Tibial nerve (tissue), 4 donors: ENCODE results near the gene SEL1L2. TPM values are rescaled to one million over a fixed set of nuclear protein-coding genes. Genes with fewer than 3 reads are reported as not detected.

ENCODE experiments used
- DNase-seq, 2 donors: peaks; one replicate each; pipeline ENCODE4 v3.0.0-alpha.2; 2019; ENCODE audit warnings: low spot score in 2 of 2
- H3K27ac ChIP-seq, 4 donors: fragments of 200-600 bp; sonication (generic) in 3 of 4; one replicate each; pipeline ENCODE4 v1.5.1; 2017 to 2019; ENCODE audit warnings: mild to moderate bottlenecking in 1 of 4
- H3K27me3 ChIP-seq, 2 donors: fragments of 200-600 bp; sonication (generic) in 1 of 2; one replicate each; pipeline versions ENCODE4 v1.5.1 to v1.6.0; 2017 to 2019
- H3K36me3 ChIP-seq, 3 donors: fragments of 200-600 bp; sonication (generic); one replicate each; pipeline ENCODE4 v1.5.1; 2018 to 2019
- H3K4me1 ChIP-seq, 4 donors: fragments of 200-600 bp; sonication (generic) in 3 of 4; one replicate each; pipeline ENCODE4 v1.5.1; 2017 to 2019
- H3K4me3 ChIP-seq, 4 donors: fragments of 200-600 bp; sonication (generic) in 3 of 4; one replicate each; pipeline ENCODE4 v1.5.1; 2017 to 2019; ENCODE audit warnings: mild to moderate bottlenecking in 1 of 4, moderate library complexity in 1 of 4
- H3K9me3 ChIP-seq, 4 donors: fragments of 200-600 bp; sonication (generic) in 3 of 4; one replicate each; pipeline ENCODE4 v1.5.1; 2017 to 2019
- CTCF ChIP-seq, 5 experiments: fragments of 200-600 bp in 3 of 5; fragments of 450-650 bp in 2 of 5; sonication (generic) in 3 of 5; IDR thresholded peaks; one replicate each; pipeline ENCODE4 v1.5.1; 2016 to 2019; ENCODE audit warnings: antibody characterized with exemption in 5 of 5, mild to moderate bottlenecking in 3 of 5, moderate library complexity in 2 of 5
- EP300 ChIP-seq, 2 donors: sonication (generic); formaldehyde crosslinking; IDR thresholded peaks; one replicate each; pipeline ENCODE4 v1.6.1; 2017; ENCODE audit warnings: antibody characterized with exemption in 2 of 2, mild to moderate bottlenecking in 1 of 2
- POLR2A ChIP-seq, 2 donors: fragments of 450-650 bp; IDR thresholded peaks; one replicate each; pipeline ENCODE4 v1.6.1; 2017; ENCODE audit warnings: antibody characterized with exemption in 2 of 2, mild to moderate bottlenecking in 2 of 2, moderate library complexity in 2 of 2
- whole genome bisulfite sequencing, 2 donors: methylation state at CpG; one replicate each; pipeline ENCODE4 v1.1.5; 2018; 5-methylcytosine and 5-hydroxymethylcytosine counted together
- total RNA-seq, 4 donors: library from RNA; depleted of rRNA; stranded (reverse); fragments of >200 nt; gene quantifications; one replicate each; pipeline ENCODE4 v1.1.0, GENCODE V29; 2016

Gene SEL1L2
- total RNA-seq, 4 donors from 2014 or later, result not detected

GRCh38 chr20:13844296-13844695 lies 146.1 kb downstream of the SEL1L2 start:
- DNase-seq, result no peak
- Histone ChIP-seq H3K36me3 (no peaks in the 10 kb centered on the region), H3K27me3 (no peaks in the 10 kb centered on the region), H3K27ac (no peak overlapping the region), H3K4me3 (no peak overlapping the region), H3K4me1 (peaks cover 0 to under 1% (median 0%) of the 10 kb centered on the region in 4 donors), H3K9me3 (no peaks in the 10 kb centered on the region)
- WGBS, 2 donors, result 66 to 84% methylated on average over 4 of the region's 4 CpGs
- TF ChIP-seq CTCF (IDR thresholded peaks at IDR 0.05) (no peak), POLR2A (IDR thresholded peaks at IDR 0.05) (no peak), EP300 (IDR thresholded peaks at IDR 0.05) (no peak)

- no peak overlapping the region for H3K4me3 ChIP-seq
- TF ChIP-seq POLR2A (IDR thresholded peaks at IDR 0.05) (no peak), CTCF (IDR thresholded peaks at IDR 0.05) (no peak), EP300 (IDR thresholded peaks at IDR 0.05) (no peak)
- no peak for DNase-seq
- H3K27me3 ChIP-seq, result no peaks in the 10 kb centered on the region
- 79 to 86% methylated on average over 3 of the region's 3 CpGs for WGBS, 2 donors
- H3K27ac ChIP-seq, result no peak overlapping the region
- no peaks in the 10 kb centered on the region for H3K9me3 ChIP-seq
- H3K36me3 ChIP-seq, result no peaks in the 10 kb centered on the region
- peaks cover 0 to 5% (median 0%) of the 10 kb centered on the region in 4 donors for H3K4me1 ChIP-seq
These were observed 149.2 kb downstream of the SEL1L2 start for GRCh38 chr20:13841206-13841605.

- no peak overlapping the region for H3K4me3 ChIP-seq
- no peak for DNase-seq
- H3K27ac ChIP-seq, result peak overlapping the region in 1 of 4 donors; percentile 6
- H3K27me3 ChIP-seq, result no peaks in the 10 kb centered on the region
- WGBS, 2 donors, result 58 to 82% methylated on average over 4 of the region's 4 CpGs
- peaks cover 0 to 5% (median 0%) of the 10 kb centered on the region in 4 donors for H3K4me1 ChIP-seq
- H3K9me3 ChIP-seq, result no peaks in the 10 kb centered on the region
- TF ChIP-seq EP300 (IDR thresholded peaks at IDR 0.05) (no peak), CTCF (IDR thresholded peaks at IDR 0.05) (no peak), POLR2A (IDR thresholded peaks at IDR 0.05) (no peak)
- H3K36me3 ChIP-seq, result no peaks in the 10 kb centered on the region
These were observed 150.3 kb downstream of the SEL1L2 start for GRCh38 chr20:13840093-13840465.

GRCh38 chr20:13839421-13840092 lies 150.9 kb downstream of the SEL1L2 start:
- Histone ChIP-seq H3K36me3 (no peaks in the 10 kb centered on the region), H3K27me3 (no peaks in the 10 kb centered on the region), H3K4me1 (peaks cover 0 to 5% (median 0%) of the 10 kb centered on the region in 4 donors), H3K27ac (peak overlapping the region in 2 of 4 donors; percentile 49 to 62), H3K4me3 (no peak overlapping the region), H3K9me3 (no peaks in the 10 kb centered on the region)
- peak in 1 of 2 donors; percentile 11 for DNase-seq
- TF ChIP-seq CTCF (IDR thresholded peaks at IDR 0.05) (no peak), EP300 (IDR thresholded peaks at IDR 0.05) (peak in 1 of 2 donors; percentile 14)
- WGBS, 2 donors, result 51 to 65% methylated on average over 4 of the region's 4 CpGs

GRCh38 chr20:13838664-13839063 lies 151.8 kb downstream of the SEL1L2 start:
- peaks cover 0 to 5% (median 0%) of the 10 kb centered on the region in 4 donors for H3K4me1 ChIP-seq
- DNase-seq, result no peak
- no peaks in the 10 kb centered on the region for H3K36me3 ChIP-seq
- no peak for TF ChIP-seq EP300 (IDR thresholded peaks at IDR 0.05)
- TF ChIP-seq POLR2A (IDR thresholded peaks at IDR 0.05), result no peak
- TF ChIP-seq CTCF (IDR thresholded peaks at IDR 0.05), result no peak
- no peaks in the 10 kb centered on the region for H3K9me3 ChIP-seq
- WGBS, 2 donors, result 84 to 90% methylated on average over 7 of the region's 7 CpGs
- H3K4me3 ChIP-seq, result no peak overlapping the region
- H3K27ac ChIP-seq, result peak overlapping the region in 2 of 4 donors; percentile 49 to 62
- H3K27me3 ChIP-seq, result no peaks in the 10 kb centered on the region
